ENCODE measurements around the gene KRT38. TPM values are rescaled to one million over a fixed set of nuclear protein-coding genes. Genes with fewer than 3 reads are reported as not detected.
"Not testable (repeated sequence)": the region's sequence is repeated elsewhere in the genome, so short reads cannot be mapped to it uniquely, and the experiment has no call there.

Gene KRT38
- total RNA-seq, 3 donors from 2014 or later, result not detected

DNA sequence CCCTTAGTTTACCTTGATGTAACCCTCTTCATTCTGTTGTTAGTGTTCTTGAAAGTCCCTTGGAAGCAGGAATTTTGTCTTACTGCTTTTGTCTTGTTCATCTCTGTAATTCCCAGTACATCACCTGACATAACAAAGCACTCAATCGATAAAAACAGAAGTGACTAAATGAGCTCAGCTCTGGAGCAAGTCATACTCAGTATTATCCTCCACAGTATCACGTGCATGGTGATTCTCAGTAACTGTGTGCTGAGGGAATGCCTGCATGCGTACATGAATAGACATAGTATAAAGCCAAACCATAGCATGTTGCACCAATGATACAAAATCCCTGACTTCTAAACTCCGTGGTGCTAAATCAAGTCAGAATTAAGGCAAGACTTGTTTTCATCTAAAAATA lies 7.2 kb downstream of the KRT38 start:
- H3K36me3 ChIP-seq, result no peaks in the 10 kb centered on the region
- H3K4me3 ChIP-seq, result no peak overlapping the region
- intact Hi-C loops (cut with DNase I; ENCODE audit: low total_unique reads), result no loop called here
- no peak for DNase-seq (ENCODE audit: low spot score in 2 of 2)
- H3K27me3 ChIP-seq, result no peaks in the 10 kb centered on the region
- H3K27ac ChIP-seq, result no peak overlapping the region
- H3K4me1 ChIP-seq, result no peaks in the 10 kb centered on the region
- H3K9me3 ChIP-seq, result no peaks in the 10 kb centered on the region
- TF ChIP-seq POLR2A (IDR thresholded peaks at IDR 0.05) (no peak), POLR2AphosphoS5 (IDR thresholded peaks at IDR 0.05) (no peak)
- TF ChIP-seq, protein P1, sequence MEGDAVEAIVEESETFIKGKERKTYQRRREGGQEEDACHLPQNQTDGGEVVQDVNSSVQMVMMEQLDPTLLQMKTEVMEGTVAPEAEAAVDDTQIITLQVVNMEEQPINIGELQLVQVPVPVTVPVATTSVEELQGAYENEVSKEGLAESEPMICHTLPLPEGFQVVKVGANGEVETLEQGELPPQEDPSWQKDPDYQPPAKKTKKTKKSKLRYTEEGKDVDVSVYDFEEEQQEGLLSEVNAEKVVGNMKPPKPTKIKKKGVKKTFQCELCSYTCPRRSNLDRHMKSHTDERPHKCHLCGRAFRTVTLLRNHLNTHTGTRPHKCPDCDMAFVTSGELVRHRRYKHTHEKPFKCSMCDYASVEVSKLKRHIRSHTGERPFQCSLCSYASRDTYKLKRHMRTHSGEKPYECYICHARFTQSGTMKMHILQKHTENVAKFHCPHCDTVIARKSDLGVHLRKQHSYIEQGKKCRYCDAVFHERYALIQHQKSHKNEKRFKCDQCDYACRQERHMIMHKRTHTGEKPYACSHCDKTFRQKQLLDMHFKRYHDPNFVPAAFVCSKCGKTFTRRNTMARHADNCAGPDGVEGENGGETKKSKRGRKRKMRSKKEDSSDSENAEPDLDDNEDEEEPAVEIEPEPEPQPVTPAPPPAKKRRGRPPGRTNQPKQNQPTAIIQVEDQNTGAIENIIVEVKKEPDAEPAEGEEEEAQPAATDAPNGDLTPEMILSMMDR (IDR thresholded peaks at IDR 0.05), result no peak

DNA sequence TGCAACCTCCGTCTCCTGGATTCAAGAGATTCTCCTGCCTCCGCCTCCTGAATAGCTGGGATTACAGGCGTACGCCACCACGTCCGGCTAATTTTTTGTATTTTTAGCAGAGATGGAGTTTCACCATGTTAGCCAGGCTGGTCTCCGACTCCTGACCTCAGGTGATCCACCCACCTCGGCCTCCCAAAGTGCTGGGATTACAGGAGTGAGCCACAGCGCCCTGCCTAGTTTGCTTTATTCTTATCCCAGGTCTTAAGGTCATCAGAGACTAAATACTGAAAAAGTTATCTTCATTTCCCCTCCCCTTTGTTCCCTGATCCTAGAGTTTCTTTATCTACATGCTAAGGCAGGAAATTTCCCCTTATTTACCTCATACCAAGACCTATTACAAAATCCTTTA lies 10.4 kb downstream of the KRT38 start:
- DNase-seq (ENCODE audit: low spot score in 2 of 2); H3K4me3 ChIP-seq; H3K36me3 ChIP-seq; H3K9me3 ChIP-seq; H3K4me1 ChIP-seq; H3K27ac ChIP-seq; H3K27me3 ChIP-seq: not testable (repeated sequence)
- intact Hi-C loops (cut with DNase I; ENCODE audit: low total_unique reads), result loop anchor here (2.0 kb wide), 1 partner anchor 30 kb away; no protein-coding TSS in a partner anchor

DNA sequence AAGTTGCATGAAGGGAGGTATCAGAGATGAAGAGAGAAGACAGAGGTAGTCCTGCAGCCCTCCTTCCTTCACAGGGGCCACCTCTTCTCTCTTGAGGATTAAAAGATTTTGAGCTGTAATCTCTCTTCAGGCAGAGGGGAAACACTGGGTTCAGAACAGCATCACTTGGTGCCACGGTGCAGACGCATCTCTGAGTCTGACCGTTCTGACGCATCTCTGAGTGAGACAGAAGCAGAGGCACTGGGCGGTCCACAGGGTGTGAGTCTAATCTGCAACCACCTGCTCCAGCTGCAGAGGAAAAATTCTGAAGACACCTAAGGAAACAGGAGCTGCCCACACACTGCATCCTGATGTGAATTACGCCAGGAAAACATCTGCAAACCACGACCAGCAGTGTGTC lies 11.1 kb downstream of the KRT38 start:
- H3K27me3 ChIP-seq, result no peaks in the 10 kb centered on the region
- DNase-seq (ENCODE audit: low spot score in 2 of 2), result no peak
- no peaks in the 10 kb centered on the region for H3K36me3 ChIP-seq
- no peaks in the 10 kb centered on the region for H3K9me3 ChIP-seq
- H3K4me3 ChIP-seq, result no peak overlapping the region
- no peak overlapping the region for H3K27ac ChIP-seq
- no peaks in the 10 kb centered on the region for H3K4me1 ChIP-seq
- intact Hi-C loops (cut with DNase I; ENCODE audit: low total_unique reads), result loop anchor here (2.0 kb wide), 1 partner anchor 29 kb away; no protein-coding TSS in a partner anchor
- TF ChIP-seq, protein P1 (IDR thresholded peaks at IDR 0.05), result no peak
- TF ChIP-seq POLR2AphosphoS5 (IDR thresholded peaks at IDR 0.05), result no peak
- no peak for TF ChIP-seq POLR2A (IDR thresholded peaks at IDR 0.05)

DNA sequence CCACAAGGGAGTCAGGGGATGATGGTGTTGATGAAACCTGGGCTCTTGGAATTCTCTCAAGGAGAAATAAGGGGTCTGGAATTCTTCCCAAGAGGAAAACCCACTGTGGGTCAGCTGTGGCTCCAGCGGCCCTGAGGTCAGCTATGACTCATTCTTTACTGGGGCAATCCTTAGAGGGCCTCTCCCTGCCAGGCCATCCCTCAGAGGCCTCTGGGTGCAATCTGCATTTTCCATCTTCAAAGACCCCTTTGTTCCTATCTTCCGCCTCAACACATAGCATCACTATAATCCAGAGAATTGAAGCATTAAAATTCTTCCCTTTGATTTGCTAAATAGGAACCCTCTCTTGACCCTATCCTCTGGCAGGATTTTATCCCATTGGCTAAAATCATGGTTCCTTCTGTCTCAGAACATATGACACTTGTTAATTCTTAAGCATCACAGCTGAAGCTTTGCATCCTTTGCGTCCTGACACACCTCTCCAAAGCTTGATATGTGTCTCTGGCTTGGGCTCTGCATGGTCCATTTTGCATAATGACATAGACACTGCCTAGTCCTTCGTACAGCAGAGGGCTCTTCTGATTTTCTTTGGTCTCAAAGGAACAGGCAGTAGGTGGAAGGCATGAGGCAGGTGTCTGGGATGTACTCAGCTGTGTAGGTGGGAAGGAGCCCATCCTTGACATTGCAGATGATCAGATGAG lies 12.0 kb downstream of the KRT38 start:
- Histone ChIP-seq H3K4me3 (no peak overlapping the region), H3K36me3 (no peaks in the 10 kb centered on the region), H3K9me3 (no peaks in the 10 kb centered on the region), H3K27ac (no peak overlapping the region), H3K4me1 (no peaks in the 10 kb centered on the region), H3K27me3 (no peaks in the 10 kb centered on the region)
- TF ChIP-seq POLR2AphosphoS5 (IDR thresholded peaks at IDR 0.05), result no peak
- TF ChIP-seq, protein P1 (IDR thresholded peaks at IDR 0.05), result no peak
- TF ChIP-seq POLR2A (IDR thresholded peaks at IDR 0.05), result no peak
- no peak for DNase-seq (ENCODE audit: low spot score in 2 of 2)
- intact Hi-C loops (cut with DNase I; ENCODE audit: low total_unique reads), result no loop called here

DNA sequence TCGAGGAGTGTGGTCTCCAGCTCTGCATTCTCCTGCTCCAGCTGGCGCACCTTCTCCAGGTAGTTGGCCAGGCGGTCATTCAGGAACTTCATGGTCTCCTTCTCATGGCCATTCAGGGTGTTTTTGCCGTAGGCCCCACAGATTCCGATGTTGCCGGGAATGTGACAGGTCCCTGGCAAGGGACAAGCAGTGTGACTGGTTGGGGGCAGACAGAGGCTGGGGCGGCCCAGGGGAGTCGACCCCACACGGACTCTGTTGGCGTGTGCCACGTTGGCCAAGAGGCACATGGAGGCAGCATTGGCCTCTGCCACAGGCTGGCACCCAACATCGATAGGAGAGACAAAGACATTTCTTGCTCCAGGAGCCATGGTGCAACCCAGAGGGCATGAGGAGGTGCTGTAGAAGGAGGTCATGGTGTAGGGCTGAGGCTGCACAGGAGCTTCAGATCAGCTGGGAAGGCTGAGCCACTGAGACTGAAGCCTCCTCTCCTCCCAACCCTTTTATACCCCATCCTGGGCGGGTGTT lies 16.6 kb downstream of the KRT38 start, which contains the start of gene KRT37:
Gene KRT37, minus strand, starts transcription at position 475 of the 525 bp plus-strand sequence. Its CDS starts 62 bp downstream, at position 413.
- DNase-seq (ENCODE audit: low spot score in 2 of 2), result no peak
- Histone ChIP-seq H3K4me1 (peaks cover 0 to 5% of the 10 kb centered on the region in 2 donors), H3K36me3 (no peaks in the 10 kb centered on the region), H3K27ac (no peak within 1 kb of the TSS), H3K4me3 (no peak within 1 kb of the TSS), H3K9me3 (no peaks in the 10 kb centered on the region), H3K27me3 (no peaks in the 10 kb centered on the region)
- TF ChIP-seq POLR2A (IDR thresholded peaks at IDR 0.05), result no peak
- no peak for TF ChIP-seq POLR2AphosphoS5 (IDR thresholded peaks at IDR 0.05)
- TF ChIP-seq, protein P1 (IDR thresholded peaks at IDR 0.05), result no peak
- intact Hi-C loops (cut with DNase I; ENCODE audit: low total_unique reads), result no loop called here

DNA sequence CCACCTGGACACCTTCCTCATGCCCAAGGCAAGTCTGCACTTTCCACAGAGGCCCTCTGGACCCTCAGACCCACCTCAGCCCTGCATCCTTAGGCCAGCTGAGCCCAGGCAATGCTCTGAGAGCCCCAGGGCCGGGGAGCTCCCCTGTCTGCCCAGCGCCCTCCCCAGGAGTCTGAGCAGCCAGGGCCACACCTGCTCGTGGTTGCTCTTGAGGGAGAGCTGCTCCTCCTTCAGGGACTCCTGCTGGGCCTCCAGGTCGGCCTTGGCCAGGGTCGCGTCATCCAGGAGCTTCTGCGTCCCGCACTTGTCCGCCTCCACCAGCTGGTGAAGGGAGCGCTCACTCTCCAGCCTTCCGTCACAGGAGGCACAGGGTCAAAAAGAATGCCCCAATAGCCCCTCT lies 18.2 kb downstream of the KRT38 start:
- DNase-seq (ENCODE audit: low spot score in 2 of 2); H3K27ac ChIP-seq; H3K27me3 ChIP-seq; H3K9me3 ChIP-seq; H3K4me3 ChIP-seq; intact Hi-C loops (cut with DNase I; ENCODE audit: low total_unique reads); H3K36me3 ChIP-seq; H3K4me1 ChIP-seq: not testable (repeated sequence)
